GM18499 (cell line): ENCODE results near the gene PNMT.

Experiments used
- ATAC-seq: cut with Tn5 transposase; IDR thresholded peaks from one replicate; pipeline ENCODE4 v1.9.1; 2021; ENCODE audit warnings: moderate number of reproducible peaks; ENCODE audit not compliant: insufficient read depth, unreplicated experiment

PNMT gene

DNA sequence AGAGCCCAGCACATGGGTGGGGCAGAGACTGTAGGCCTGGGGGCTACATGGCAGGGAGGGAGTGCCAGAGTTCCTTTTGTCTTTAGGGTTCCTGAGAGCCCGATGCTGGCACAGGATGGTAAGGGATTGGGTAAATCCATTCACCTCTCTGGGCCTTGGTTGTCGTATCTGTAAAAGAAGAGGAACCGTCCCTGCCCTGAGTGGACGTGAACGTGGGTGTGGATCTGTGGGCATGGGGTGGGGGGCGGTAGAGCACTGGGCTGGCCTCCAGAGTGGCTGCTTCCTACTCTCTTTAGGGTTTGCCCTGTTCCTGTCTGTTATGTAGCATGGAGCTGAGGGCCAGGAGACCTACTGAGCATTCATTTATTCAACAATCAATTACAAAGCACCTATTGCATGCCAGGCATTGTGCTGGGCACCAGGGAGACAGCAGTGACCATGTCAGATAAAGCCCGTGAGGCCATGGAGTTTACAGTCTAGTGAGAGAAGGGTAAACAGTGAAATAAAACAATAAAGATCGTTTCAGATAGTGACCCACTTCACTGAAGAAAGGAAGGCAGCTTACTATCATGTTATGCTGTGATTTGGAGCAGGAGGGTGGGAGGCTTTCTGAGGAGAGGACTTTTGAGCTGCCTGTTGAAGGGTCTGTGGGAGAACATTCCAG, 16.2 kb upstream of the PNMT start:
- ATAC-seq, result no peak

DNA sequence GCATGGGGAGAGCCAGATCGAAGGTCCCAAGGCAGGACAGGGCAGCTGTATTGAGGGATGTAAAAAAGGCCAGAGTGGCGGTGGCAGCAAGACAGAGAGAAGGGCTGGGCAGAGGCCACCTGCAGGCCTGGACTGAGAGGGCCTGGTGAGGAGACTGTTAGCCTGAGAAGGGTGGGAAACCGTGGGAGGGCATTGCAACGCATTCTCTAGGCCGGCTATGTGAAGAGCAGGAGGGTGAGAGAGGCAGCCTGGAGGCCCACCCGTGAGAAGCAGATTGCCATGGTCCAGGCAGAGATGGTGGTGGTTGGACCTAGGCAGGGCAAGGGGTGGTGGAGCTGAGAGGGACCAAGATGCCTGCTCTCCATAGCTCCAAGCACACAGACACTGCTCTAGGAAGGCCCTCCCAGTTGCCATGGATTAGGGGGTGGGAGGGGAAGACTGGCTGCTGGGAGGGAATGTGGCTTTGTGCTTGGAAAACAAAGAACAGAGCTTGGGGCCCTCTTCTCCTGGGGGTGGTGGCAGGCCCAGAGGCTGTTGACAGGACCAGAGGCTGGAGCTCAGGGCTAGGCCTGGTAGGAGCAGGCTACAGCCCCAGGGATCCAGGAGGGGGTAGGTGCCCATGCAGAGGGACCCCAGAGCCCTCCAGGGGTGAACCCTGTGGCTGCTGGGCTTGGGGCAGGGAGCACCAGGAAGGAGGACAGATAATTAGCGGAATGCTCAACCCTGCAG, 15.5 kb upstream of the PNMT start:
- ATAC-seq, result no peak

DNA sequence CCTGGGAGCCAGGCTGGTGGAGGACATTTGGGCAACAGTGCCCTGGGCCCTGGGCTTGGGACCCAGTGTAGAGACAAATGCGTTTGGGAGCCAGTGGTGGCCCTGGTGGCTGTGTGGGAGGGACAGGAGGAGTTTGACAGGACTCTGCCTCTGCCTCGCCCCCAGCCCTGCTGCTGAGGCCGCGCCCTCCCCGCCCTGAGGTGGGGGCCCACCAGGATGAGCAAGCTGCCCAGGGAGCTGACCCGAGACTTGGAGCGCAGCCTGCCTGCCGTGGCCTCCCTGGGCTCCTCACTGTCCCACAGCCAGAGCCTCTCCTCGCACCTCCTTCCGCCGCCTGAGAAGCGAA, 15.0 kb upstream of the PNMT start:
- no peak for ATAC-seq

DNA sequence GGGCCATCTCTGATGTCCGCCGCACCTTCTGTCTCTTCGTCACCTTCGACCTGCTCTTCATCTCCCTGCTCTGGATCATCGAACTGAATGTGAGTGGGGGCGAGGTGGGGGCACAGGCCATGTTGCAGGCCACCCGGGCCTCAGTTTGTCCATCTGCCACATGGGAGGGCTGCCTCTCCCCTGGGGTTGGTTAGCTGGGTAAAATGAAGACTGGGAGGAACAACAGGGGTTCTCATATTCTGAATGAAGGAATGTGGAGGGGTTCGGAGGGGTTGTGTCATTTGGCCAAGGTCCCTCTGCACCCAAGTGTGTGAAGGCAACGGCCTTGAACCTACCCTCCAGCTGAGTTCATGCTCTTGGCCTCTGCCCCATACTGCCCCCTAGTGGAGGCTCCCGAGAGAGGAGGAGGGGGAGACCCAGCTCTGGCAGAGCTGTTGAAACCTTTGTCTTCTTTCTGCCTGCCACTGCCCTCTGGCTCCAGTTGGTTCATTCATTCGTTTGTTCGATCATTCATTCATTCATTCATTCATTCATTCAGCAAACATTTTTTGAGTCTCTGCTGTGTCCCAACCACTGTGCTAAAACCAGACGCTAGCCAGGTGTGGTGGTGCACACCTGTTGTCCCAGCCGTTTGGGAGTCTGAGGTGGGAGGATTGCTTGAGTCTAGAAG, 14.5 kb upstream of the PNMT start:
- ATAC-seq, result no peak

DNA sequence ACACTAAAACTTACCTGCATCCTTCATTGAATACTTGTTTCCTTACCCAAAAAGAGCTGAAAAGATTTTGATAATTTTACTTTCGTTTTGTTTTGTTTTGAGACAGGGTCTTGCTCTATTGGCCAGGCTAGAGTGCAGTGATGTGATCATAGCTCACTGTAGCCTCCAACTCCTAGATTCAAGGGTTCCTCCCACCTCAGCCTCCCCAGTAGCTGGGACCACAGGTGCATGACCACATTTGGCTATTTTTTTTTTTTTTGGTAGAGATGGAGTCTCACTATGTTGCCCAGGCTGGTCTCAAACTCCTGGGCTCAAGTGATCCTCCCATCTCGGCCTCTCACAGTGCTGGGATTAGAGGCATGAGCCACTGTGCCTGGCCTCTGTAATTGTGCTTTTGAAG, 13.1 kb upstream of the PNMT start:
- no peak for ATAC-seq

DNA sequence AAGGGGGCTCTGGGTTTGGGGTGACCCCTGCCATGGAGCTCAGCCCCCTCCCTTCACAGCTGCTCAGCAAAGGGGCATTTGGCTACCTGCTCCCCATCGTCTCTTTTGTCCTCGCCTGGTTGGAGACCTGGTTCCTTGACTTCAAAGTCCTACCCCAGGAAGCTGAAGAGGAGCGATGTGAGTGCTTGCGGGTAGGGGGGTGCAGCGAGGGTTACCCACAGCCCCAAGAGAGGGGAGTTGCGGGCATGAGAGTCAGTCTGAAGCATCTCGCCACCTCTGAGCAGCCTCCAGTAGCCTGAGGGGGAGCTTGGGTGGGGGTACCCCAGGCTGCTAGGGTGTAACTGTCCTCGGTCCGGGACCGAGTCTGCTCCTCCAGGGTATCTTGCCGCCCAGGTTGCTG, 9.9 kb upstream of the PNMT start:
- no peak for ATAC-seq

- no peak for ATAC-seq
Observed at GRCh38 chr17:39658760-39659159, 9.5 kb upstream of the PNMT start.

GRCh38 chr17:39659279-39660010, 8.8 kb upstream of the PNMT start:
- no peak for ATAC-seq

DNA sequence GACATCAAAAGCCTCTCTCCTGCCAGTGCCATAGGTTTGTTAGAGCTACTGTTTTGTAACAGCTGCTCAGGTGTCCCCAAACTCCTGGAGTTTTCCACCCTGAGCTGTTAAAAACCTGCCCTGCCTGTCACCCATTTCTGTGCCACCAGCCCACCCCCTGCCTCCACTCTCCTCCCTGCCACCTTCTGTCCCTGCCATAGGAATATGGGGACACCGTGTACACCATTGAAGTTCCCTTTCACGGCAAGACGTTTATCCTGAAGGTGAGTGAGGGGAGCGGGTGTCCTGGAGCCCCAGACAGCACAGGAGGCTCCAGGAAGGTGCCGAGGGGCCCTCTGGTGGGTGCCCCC, 8.3 kb upstream of the PNMT start:
- ATAC-seq, result no peak

DNA sequence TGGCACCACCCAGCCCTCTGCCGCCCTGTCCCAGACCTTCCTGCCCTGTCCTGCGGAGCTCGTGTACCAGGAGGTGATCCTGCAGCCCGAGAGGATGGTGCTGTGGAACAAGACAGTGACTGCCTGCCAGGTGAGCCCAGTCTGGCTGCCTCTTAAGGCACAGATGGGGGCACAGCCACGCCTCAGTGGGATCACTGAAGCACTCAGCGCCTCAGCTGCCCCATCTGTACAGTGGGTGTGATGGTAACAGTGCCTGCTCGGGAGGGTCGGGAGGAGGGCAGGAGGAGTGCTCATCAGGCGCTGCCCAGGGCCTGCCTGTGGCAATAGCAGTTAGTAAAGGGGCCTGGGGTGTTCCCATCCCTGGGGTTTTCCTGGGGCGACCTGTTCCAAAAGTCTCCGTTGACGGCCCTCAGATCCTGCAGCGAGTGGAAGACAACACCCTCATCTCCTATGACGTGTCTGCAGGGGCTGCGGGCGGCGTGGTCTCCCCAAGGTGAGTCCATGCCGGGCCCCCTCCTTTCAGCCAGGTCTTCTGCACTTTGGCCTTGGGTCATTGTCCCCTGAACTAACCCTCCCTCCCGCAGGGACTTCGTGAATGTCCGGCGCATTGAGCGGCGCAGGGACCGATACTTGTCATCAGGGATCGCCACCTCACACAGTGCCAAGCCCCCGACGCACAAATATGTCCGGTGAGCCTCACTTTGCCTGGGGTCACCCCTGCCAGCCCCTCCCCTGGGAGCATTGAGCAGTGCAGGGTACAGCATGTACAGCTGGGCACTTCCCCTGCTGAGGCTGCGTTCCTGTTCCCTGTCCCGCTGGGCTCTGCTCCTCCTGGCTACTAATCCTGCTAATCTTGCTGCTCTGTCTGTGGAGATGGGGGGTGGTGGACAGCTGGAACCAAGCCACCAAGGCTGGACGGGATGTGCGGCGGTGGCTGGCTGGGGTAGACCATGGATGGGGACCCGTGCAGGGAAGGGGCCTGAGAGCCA, 7.6 kb upstream of the PNMT start:
- no peak for ATAC-seq

DNA sequence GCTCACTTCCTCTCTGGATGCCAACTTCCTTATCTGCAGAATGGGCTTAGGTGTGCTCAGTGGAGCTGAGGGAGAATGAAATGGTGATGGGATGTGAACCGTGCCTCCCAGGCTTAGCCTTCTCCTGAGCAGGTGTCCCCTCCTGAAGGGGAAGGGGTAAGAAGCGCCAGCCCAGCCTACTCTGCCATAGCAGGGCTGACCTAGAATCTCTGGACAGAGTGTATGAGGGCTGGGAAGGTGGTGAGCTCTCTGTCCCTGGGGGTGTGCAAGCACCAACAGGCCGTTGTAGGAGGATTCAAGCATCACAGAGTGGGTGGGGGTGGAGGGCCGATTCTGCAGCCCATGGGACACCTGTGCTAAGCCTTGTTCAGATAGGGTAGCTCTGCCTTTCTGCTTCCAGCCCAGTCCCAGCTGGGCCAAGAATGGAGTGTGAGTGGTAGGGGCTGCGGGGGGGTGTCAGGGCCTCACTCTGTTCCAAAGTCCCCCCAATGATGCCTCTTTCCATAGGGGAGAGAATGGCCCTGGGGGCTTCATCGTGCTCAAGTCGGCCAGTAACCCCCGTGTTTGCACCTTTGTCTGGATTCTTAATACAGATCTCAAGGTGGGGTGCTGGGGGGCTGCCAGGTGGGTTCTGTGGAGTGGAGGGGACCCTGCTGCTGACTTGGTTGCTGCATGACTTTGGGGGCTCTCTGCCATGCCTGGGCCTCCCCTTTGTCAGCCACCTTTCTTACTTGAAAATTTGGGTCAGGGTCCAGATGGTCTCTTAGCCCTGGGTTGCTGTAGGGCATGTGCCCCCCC, 6.3 kb upstream of the PNMT start:
- no peak for ATAC-seq

DNA sequence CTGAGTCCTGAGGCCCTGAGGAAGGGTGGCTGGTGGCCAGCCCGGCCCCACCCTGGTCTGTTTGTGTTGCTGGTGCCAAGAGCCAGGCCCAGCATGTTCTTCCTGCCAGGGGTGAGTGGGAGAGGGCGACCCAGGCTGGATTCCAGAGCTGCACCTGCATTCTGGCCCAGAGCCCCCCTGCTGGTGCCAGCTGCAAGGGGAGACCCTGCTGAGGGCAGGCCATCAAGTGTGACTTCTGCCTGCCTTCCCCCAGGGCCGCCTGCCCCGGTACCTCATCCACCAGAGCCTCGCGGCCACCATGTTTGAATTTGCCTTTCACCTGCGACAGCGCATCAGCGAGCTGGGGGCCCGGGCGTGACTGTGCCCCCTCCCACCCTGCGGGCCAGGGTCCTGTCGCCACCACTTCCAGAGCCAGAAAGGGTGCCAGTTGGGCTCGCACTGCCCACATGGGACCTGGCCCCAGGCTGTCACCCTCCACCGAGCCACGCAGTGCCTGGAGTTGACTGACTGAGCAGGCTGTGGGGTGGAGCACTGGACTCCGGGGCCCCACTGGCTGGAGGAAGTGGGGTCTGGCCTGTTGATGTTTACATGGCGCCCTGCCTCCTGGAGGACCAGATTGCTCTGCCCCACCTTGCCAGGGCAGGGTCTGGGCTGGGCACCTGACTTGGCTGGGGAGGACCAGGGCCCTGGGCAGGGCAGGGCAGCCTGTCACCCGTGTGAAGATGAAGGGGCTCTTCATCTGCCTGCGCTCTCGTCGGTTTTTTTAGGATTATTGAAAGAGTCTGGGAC, 5.5 kb upstream of the PNMT start:
- ATAC-seq, result no peak

GRCh38 chr17:39663340-39663687, 4.9 kb upstream of the PNMT start:
- no peak for ATAC-seq

GRCh38 chr17:39663688-39664580, 4.3 kb upstream of the PNMT start:
- no peak for ATAC-seq

DNA sequence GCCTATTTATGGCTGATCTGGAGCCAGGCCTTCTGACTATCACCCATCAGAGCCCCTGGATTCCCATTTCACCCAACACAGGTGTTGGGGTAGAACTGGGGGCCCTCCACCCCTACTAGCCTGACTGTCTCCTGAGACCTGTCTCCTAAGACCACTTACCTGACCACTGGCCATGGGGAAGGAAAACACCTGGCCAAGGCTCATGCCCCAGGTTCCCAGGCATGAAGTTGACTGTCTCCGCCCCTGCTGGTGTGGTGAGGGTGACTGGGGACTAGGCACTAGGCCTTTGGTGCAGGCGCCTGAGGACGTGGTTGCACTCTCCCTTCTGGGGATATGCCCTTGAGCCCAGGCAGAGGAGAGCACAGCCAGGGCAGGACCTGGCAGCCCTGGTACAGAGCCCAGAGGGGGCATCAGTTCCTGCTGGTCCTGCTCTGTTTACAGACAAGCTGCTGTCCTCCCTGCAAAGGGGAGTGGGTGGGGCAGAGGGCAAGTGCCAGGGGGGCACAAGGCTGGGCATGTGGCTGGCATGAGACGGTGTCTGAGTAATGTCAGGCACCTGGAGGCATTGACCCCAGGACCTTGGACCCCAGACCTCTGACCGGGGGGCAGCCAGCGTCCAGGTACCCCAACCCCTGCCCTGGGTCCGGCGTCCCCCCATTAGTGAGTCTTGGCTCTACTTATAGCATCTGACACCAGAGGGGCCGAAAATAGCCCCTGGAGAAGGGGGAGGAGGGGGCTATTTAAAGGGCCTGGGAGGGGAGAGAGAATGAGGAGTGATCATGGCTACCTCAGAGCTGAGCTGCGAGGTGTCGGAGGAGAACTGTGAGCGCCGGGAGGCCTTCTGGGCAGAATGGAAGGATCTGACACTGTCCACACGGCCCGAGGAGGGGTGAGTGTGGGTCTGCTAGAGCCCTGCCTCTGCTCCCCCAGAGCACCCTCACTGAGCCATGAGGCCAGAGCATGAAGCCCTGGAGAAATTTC, 3.4 kb upstream of the PNMT start, which contains the start of gene TCAP:
TCAP (plus strand) TSS at position 769 of the 981 bp plus-strand sequence; CDS start at position 780, 11 bp downstream.
- ATAC-seq, result no peak

GRCh38 chr17:39665642-39666224, 2.5 kb upstream of the PNMT start:
- ATAC-seq, result no peak
